SK-N-SH treated with all-trans-retinoic acid at 6 μM for 48 hours (cell line): Measurements from ENCODE around the gene HDAC8.

Experiments
- ARNTL ChIP-seq: fragments of 450-650 bp; formaldehyde crosslinking; IDR thresholded peaks from 2 replicates; pipeline ENCODE4 v1.5.0; 2020; ENCODE audit warnings: low read depth, mild to moderate bottlenecking, moderate library complexity, borderline replicate concordance
- BACH2 ChIP-seq: fragments of 250-450 bp; sonication (Bioruptor Pico); IDR thresholded peaks from 2 replicates; pipeline ENCODE4 v1.9.0; 2021; ENCODE audit warnings: mild to moderate bottlenecking, borderline replicate concordance
- ESRRG ChIP-seq: fragments of 250-450 bp; sonication (Bioruptor Pico); IDR thresholded peaks from 2 replicates; pipeline ENCODE4 v1.6.1; 2021; ENCODE audit warnings: mild to moderate bottlenecking
- GLIS3 ChIP-seq: fragments of 250-450 bp; sonication (Bioruptor Pico); IDR thresholded peaks from 2 replicates; pipeline ENCODE4 v1.5.0; 2020; ENCODE audit warnings: mild to moderate bottlenecking, moderate library complexity
- OSR1 ChIP-seq: fragments of 250-450 bp; sonication (Bioruptor Pico); IDR thresholded peaks from 2 replicates; pipeline ENCODE4 v1.8.0; 2022; ENCODE audit warnings: moderate library complexity, mild to moderate bottlenecking, inconsistent platforms
- ZC3H10 ChIP-seq: fragments of 250-450 bp; sonication (Bioruptor Pico); IDR thresholded peaks from 2 replicates; pipeline ENCODE4 v1.5.1; 2021; ENCODE audit warnings: mild to moderate bottlenecking, moderate library complexity
- ZFP30 ChIP-seq: fragments of 450-650 bp; formaldehyde crosslinking; IDR thresholded peaks from 2 replicates; pipeline ENCODE4 v1.5.0; 2022; ENCODE audit warnings: mild to moderate bottlenecking, moderate library complexity
- ZNF565 ChIP-seq: fragments of 450-650 bp; formaldehyde crosslinking; conservative IDR thresholded peaks from 2 replicates; pipeline ENCODE4 v1.5.0; 2020; ENCODE audit warnings: low read depth, mild to moderate bottlenecking, moderate library complexity
- ZNF70 ChIP-seq: fragments of 450-650 bp; formaldehyde crosslinking; IDR thresholded peaks from 2 replicates; pipeline ENCODE4 v1.5.0; 2020; ENCODE audit warnings: mild to moderate bottlenecking, moderate library complexity
- TF ChIP-seq, protein P1 (sequence below): fragments of 250-450 bp; sonication (Bioruptor Pico); IDR thresholded peaks from 2 replicates; pipeline ENCODE4 v1.8.0; 2020; ENCODE audit warnings: mild to moderate bottlenecking, moderate library complexity, borderline replicate concordance

DNA sequence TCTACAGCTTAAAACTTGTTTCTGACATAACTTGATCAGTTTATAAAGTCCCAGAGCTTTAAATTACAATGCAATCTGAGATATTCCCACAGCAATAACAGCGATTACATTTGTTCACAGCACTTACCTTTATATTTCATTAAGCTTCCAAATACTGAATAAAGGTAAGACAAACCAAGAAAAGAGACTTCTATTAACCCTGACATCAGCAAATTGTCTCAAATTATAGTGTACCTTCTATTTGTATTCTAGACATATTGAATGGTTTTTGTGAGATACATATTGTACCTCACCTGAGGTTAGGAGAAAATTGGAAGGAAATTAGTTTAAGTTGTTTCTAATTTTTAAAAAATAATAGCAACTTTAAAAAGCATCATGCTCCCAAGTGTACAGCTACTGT lies 111.9 kb downstream of the HDAC8 start:
- TF ChIP-seq ZNF70, result no peak
- no peak for TF ChIP-seq ESRRG
- TF ChIP-seq ZFP30 (CRISPR knock-in tag), result no peak
- TF ChIP-seq BACH2, result no peak
- TF ChIP-seq, protein P1, sequence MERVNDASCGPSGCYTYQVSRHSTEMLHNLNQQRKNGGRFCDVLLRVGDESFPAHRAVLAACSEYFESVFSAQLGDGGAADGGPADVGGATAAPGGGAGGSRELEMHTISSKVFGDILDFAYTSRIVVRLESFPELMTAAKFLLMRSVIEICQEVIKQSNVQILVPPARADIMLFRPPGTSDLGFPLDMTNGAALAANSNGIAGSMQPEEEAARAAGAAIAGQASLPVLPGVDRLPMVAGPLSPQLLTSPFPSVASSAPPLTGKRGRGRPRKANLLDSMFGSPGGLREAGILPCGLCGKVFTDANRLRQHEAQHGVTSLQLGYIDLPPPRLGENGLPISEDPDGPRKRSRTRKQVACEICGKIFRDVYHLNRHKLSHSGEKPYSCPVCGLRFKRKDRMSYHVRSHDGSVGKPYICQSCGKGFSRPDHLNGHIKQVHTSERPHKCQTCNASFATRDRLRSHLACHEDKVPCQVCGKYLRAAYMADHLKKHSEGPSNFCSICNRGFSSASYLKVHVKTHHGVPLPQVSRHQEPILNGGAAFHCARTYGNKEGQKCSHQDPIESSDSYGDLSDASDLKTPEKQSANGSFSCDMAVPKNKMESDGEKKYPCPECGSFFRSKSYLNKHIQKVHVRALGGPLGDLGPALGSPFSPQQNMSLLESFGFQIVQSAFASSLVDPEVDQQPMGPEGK, result no peak
- no peak for TF ChIP-seq GLIS3 (CRISPR knock-in tag)
- no peak for TF ChIP-seq ZC3H10 (CRISPR knock-in tag)
- no peak for TF ChIP-seq ARNTL (CRISPR knock-in tag)
- no peak for TF ChIP-seq ZNF565 (CRISPR knock-in tag)
- no peak for TF ChIP-seq OSR1 (CRISPR knock-in tag)
